Parathyroid adenoma (tissue), 2 donors: ENCODE data around the gene BACE2.

ENCODE experiments used
- H2AFZ ChIP-seq: fragments of 300-600 bp; sonication (generic); one replicate; pipeline ENCODE4 v1.7.0; 2017; ENCODE audit warnings: antibody characterized with exemption, mild to moderate bottlenecking
- H3K27ac ChIP-seq: fragments of 300-600 bp; sonication (generic); one replicate; pipeline ENCODE4 v1.7.0; 2017
- H3K27me3 ChIP-seq: fragments of 300-600 bp; sonication (generic); one replicate; pipeline ENCODE4 v1.7.0; 2017; ENCODE audit warnings: low read length; ENCODE audit not compliant: control insufficient read depth, insufficient read depth
- H3K36me3 ChIP-seq: fragments of 300-600 bp; sonication (generic); one replicate; pipeline ENCODE4 v1.7.0; 2017; ENCODE audit warnings: low read length; ENCODE audit not compliant: control insufficient read depth, insufficient read depth
- H3K4me1 ChIP-seq: fragments of 300-600 bp; sonication (generic); one replicate; pipeline ENCODE4 v1.7.0; 2017; ENCODE audit warnings: control low read depth
- H3K4me2 ChIP-seq: fragments of 300-600 bp; sonication (generic); one replicate; pipeline ENCODE4 v1.7.0; 2017; ENCODE audit warnings: low read length
- H3K4me3 ChIP-seq: fragments of 300-600 bp; sonication (generic); one replicate; pipeline ENCODE4 v1.7.0; 2017; ENCODE audit warnings: low read depth, low read length
- H3K79me2 ChIP-seq: fragments of 300-600 bp; sonication (generic); one replicate; pipeline ENCODE4 v1.7.0; 2017; ENCODE audit warnings: control low read depth
- H3K9ac ChIP-seq: fragments of 300-600 bp; sonication (generic); one replicate; pipeline ENCODE4 v1.7.0; 2017; ENCODE audit warnings: mild to moderate bottlenecking
- H3K9me3 ChIP-seq: fragments of 300-600 bp; sonication (generic); one replicate; pipeline ENCODE4 v1.7.0; 2017; ENCODE audit warnings: low read length; ENCODE audit not compliant: control insufficient read depth
- CTCF ChIP-seq: fragments of 300-600 bp; sonication (generic); IDR thresholded peaks from one replicate; pipeline ENCODE4 v1.7.0; 2017; ENCODE audit warnings: antibody characterized with exemption, mild to moderate bottlenecking
- donor health status: primary hyperparathyroidism.

BACE2 gene

GRCh38 chr21:41204736-41205135 lies 36.8 kb downstream of the BACE2 start:
- Histone ChIP-seq H3K27ac (no peak overlapping the region), H3K36me3 (no peaks in the 10 kb centered on the region), H3K79me2 (no peaks in the 10 kb centered on the region), H3K4me1 (no peaks in the 10 kb centered on the region), H3K27me3 (no peaks in the 10 kb centered on the region), H2AFZ (no peak overlapping the region), H3K4me3 (no peak overlapping the region), H3K9me3 (no peaks in the 10 kb centered on the region), H3K9ac (no peak overlapping the region), H3K4me2 (no peak overlapping the region)
- no peak for TF ChIP-seq CTCF

DNA sequence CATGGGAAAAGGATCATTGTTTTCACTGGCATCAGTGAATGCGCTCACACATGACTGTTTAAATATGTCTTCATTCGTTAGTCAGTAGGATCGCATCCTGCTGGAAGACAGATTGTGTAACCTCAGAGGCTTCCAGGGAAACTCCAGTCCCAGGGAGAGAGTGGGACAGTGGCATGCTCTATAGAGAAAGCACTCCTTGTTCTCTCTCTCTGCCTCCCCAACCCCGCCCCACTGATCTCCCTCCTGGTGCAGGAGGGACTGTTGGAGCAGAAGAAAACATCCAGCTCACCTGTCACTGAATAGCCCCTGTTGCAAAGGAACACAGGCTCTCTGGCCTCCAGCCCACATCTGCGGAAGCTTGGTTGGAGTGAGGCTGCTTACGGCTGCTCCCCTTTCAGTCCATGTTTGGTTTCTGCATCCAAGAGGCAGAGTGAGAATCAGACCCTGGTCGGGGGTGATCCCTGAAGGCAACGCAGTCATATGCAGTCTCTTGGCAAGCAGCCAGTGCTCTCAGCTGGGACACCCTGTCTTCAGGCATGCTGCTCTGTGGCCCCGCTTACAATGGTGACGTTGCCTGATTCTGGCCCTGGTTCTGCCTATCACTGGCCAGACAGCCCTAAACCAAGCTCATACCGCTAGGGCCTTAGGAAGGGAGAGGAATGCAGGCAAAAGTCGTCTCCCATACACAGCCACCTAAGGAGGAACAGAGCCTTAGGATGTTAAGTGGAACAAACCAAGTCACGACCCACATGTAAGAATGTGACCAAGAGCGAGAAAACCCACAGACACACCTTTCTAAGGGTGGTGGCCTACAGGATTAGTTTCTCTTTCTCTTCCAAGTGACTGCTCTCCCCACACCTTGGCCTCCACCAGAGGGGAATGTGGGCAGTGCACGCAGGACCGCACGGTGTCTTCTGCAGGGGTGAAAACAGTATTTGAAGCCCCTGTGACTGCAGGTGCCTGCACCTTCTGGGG lies 39.7 kb downstream of the BACE2 start:
- no peak overlapping the region for H3K9ac ChIP-seq

GRCh38 chr21:41208376-41208763 lies 40.4 kb downstream of the BACE2 start:
- no peaks in the 10 kb centered on the region for H3K79me2 ChIP-seq
- H3K9ac ChIP-seq = no peak overlapping the region
- no peak overlapping the region for H2AFZ ChIP-seq
- no peak for TF ChIP-seq CTCF
- no peak overlapping the region for H3K4me3 ChIP-seq
- H3K4me2 ChIP-seq = no peak overlapping the region
- H3K9me3 ChIP-seq = no peaks in the 10 kb centered on the region
- no peak overlapping the region for H3K27ac ChIP-seq
- H3K36me3 ChIP-seq = no peaks in the 10 kb centered on the region
- no peaks in the 10 kb centered on the region for H3K4me1 ChIP-seq
- no peaks in the 10 kb centered on the region for H3K27me3 ChIP-seq

More for the DNA sequence above, 39.7 kb downstream of the BACE2 start:
- Histone ChIP-seq H3K79me2 (no peaks in the 10 kb centered on the region), H2AFZ (no peak overlapping the region), H3K36me3 (no peaks in the 10 kb centered on the region), H3K4me3 (no peak overlapping the region), H3K4me2 (no peak overlapping the region), H3K27me3 (no peaks in the 10 kb centered on the region), H3K4me1 (no peaks in the 10 kb centered on the region), H3K27ac (no peak overlapping the region), H3K9me3 (no peaks in the 10 kb centered on the region)
- no peak for TF ChIP-seq CTCF

DNA sequence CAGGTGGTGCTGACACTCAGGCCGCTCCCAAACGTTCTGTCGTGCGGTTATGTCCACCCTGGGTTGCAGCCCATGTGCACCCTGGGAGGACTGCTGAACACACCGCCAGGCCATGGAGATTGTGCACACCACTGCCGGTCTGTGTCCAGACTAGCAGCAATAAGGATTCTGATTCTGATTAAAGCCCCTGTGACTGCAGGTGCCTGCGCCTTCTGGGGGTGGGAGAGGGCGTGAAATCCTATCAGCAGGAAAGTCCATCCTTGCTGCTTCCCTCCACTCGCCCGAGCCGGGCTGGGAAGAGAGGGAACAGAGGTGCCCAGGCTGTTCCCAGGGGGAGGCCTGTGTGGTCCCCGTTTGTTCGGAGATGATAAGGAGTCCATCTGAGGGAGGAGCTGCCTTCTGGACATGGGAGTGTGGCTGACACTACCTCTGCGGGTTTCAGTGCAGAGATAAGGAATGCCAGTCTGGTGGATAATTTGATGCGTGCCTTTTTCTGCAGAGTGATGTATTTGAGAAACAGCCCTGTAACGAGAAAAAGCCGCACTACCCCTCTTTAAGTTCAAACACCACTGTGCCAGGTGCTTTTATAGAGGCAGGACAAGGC lies 41.2 kb downstream of the BACE2 start:
- Histone ChIP-seq H3K4me2 (no peak overlapping the region), H3K9ac (no peak overlapping the region), H3K27ac (no peak overlapping the region), H2AFZ (no peak overlapping the region), H3K79me2 (no peaks in the 10 kb centered on the region), H3K27me3 (no peaks in the 10 kb centered on the region), H3K36me3 (no peaks in the 10 kb centered on the region), H3K4me1 (no peaks in the 10 kb centered on the region), H3K9me3 (no peaks in the 10 kb centered on the region), H3K4me3 (no peak overlapping the region)
- no peak for TF ChIP-seq CTCF
